ENCODE data around the gene DGCR2.
"Not testable (repeated sequence)": the region's sequence is repeated elsewhere in the genome, so short reads cannot be mapped to it uniquely, and the experiment has no call there.

DNA sequence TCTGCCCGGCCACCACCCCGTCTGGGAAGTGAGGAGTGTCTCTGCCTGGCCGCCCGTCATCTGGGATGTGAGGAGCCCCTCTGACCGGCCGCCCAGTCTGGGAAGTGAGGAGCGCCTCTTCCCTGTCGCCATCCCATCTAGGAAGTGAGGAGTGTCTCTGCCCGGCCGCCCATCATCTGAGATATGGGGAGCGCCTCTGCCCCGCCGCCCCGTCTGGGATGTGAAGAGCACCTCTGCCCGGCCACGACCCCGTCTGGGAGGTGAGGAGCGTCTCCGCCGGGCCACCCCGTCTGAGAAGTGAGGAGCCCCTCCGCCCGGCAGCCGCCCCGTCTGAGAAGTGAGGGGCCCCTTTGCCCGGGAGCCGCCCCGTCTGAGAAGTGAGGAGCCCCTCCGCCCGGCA, 38.1 kb downstream of the DGCR2 start:
- not testable (repeated sequence) for TF ChIP-seq CHD2 (IDR thresholded peaks at IDR 0.05; ENCODE audit: low read length); JUN (IDR thresholded peaks at IDR 0.05; ENCODE audit: low read depth, low read length); POLR2A (IDR thresholded peaks at IDR 0.05; ENCODE audit: control extremely low read depth in 1 of 2, low read depth in 2 of 2, low read length in 2 of 2); POLR2AphosphoS5 (IDR thresholded peaks at IDR 0.05; ENCODE audit: low read depth, low read length); SUZ12 (IDR thresholded peaks at IDR 0.05; ENCODE audit: low read length); NANOG (IDR thresholded peaks at IDR 0.05; ENCODE audit: insufficient read depth, low read depth, low read length, poor library complexity, severe bottlenecking); BACH1 (IDR thresholded peaks at IDR 0.05; ENCODE audit: low read length)
- TF ChIP-seq, protein P1, sequence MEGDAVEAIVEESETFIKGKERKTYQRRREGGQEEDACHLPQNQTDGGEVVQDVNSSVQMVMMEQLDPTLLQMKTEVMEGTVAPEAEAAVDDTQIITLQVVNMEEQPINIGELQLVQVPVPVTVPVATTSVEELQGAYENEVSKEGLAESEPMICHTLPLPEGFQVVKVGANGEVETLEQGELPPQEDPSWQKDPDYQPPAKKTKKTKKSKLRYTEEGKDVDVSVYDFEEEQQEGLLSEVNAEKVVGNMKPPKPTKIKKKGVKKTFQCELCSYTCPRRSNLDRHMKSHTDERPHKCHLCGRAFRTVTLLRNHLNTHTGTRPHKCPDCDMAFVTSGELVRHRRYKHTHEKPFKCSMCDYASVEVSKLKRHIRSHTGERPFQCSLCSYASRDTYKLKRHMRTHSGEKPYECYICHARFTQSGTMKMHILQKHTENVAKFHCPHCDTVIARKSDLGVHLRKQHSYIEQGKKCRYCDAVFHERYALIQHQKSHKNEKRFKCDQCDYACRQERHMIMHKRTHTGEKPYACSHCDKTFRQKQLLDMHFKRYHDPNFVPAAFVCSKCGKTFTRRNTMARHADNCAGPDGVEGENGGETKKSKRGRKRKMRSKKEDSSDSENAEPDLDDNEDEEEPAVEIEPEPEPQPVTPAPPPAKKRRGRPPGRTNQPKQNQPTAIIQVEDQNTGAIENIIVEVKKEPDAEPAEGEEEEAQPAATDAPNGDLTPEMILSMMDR (IDR thresholded peaks at IDR 0.05; ENCODE audit: control extremely low read depth in 1 of 3, insufficient read depth in 1 of 3, low read depth in 1 of 3, low read length in 3 of 3) = not testable (repeated sequence)
- TF ChIP-seq, protein P2, sequence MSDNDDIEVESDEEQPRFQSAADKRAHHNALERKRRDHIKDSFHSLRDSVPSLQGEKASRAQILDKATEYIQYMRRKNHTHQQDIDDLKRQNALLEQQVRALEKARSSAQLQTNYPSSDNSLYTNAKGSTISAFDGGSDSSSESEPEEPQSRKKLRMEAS (IDR thresholded peaks at IDR 0.05) = not testable (repeated sequence)

Measured in H1 (cell line).